ENCODE results near the gene ZNF486.

GRCh38 chr19:20233105-20233504, 66.1 kb downstream of the ZNF486 start:
- no peak for TF ChIP-seq CTCF (IDR thresholded peaks at IDR 0.05; ENCODE audit: low read depth, low read length, missing input control)
- TF ChIP-seq GABPA (IDR thresholded peaks at IDR 0.05 in 1 of 2, conservative IDR thresholded peaks at IDR 0.05 in 1 of 2) = no peak
- TF ChIP-seq TAF1 (conservative IDR thresholded peaks at IDR 0.05) = no peak
- no peak for TF ChIP-seq RAD21 (IDR thresholded peaks at IDR 0.05)
